Activated CD4-positive, alpha-beta T cell treated with anti-CD3 and anti-CD28 coated beads, Interleukin-2, amount 50 U/mL, for 48 hours (primary cell): ENCODE data around the gene ALG6.
A peak's percentile ranks its signal among the peaks of the same experiment; 100 is the strongest.

Source experiments
- DNase-seq, 2 experiments: peaks; one replicate each; pipeline ENCODE4 v3.0.0-alpha.2; 2020

ALG6 gene

DNA sequence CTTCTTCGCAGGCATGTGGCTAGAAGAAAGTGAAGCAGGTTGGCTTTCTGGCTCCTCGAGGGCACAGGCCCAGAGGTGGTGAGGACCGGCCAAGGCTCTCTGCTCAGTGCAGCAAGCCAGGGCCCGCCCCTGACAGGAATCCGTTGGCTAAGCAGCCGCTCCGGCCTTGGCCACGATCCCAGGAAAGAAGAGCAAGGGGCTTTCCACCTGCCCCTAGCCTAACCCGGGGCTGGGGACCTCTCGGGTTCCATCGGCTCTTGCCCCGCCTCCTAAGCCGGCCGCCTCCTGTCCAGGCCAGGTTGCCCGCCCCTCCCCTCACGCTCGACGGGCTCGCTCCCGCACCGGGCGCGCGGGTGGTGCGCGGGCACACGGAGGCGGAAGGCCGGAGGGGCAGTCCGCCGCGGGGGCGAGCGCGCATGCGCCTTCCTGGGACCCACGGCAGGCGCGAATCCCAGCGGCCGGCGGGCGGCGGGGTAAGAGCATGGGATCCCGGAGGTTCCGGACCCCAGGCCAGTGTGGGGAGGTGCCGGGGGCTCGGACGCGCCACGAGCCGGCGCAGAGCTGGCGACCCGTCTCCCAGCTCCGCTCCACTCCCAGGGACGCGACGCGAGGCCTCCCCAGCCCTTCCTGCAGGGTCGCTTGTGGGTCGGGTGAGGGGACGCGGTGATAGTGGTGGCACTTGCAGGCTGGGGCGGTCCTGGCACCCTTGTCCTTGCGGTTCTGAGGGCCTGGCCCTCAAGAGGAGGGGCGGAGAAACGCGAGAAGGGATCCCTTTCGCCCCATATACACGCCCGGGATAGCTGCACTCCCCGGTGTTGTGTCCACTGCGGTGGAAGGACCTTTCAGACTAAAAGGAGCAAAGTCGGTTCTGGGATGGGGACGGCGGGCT lies at the start of gene ALG6:
Gene ALG6, plus strand, starts transcription at position 413 of the 889 bp plus-strand sequence. CDS start 3,351 bp downstream, outside the sequence.
- peak; percentile 93 to 94 for DNase-seq

DNA sequence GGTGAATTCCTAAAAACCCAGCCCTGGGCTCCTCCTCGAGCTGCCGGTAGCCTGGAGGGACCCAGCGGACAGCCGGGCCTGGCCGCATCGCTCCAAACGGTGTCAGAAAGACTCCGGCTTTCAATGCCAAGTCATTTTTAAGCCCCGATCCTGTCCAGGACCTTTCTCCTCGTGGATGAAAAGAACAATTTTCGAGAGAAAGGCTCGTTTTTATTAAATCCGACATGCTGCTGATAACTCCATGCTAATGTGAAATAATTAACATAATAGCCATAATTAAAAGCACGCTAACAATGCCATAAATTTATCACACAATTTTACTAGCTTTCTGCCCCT lies 49.6 kb upstream of the ALG6 start:
- no peak for DNase-seq

DNA sequence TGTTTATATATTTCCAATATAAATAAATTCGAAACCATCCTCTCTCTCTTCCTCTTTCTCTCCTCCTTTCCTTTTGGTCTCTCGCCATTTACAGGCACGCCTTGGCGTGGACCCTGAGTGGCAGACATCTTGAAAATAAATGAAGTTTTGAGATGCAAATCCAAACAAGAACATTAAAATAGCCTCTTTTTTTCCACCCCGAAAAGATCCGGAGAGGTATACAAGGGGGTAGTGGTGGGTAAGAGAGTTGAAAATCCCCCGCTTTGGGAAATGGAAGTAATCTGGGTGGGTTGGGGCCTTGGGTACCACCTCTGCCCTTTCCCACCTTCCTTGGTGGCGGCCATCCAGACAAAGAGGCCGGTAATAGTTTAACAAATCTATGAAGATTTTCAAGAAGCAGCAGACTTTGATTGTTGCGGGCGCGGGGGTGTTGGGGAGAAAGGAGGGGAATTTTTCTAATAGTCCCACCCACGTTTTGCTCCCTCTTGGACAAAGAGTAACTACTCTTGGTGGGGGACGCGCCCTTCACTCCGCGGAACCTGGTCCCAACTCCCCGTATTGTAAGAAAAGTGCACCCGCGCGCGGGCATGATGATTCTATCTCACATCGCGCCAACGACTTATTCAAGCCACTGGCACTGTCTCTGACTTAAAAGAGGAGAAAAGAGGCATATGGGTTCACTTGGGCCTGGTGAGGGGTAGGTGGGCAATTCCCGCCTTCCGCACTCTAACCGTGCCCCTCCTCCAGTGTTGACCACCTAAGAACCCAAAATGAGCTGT lies 49.0 kb upstream of the ALG6 start:
- DNase-seq, result no peak

DNA sequence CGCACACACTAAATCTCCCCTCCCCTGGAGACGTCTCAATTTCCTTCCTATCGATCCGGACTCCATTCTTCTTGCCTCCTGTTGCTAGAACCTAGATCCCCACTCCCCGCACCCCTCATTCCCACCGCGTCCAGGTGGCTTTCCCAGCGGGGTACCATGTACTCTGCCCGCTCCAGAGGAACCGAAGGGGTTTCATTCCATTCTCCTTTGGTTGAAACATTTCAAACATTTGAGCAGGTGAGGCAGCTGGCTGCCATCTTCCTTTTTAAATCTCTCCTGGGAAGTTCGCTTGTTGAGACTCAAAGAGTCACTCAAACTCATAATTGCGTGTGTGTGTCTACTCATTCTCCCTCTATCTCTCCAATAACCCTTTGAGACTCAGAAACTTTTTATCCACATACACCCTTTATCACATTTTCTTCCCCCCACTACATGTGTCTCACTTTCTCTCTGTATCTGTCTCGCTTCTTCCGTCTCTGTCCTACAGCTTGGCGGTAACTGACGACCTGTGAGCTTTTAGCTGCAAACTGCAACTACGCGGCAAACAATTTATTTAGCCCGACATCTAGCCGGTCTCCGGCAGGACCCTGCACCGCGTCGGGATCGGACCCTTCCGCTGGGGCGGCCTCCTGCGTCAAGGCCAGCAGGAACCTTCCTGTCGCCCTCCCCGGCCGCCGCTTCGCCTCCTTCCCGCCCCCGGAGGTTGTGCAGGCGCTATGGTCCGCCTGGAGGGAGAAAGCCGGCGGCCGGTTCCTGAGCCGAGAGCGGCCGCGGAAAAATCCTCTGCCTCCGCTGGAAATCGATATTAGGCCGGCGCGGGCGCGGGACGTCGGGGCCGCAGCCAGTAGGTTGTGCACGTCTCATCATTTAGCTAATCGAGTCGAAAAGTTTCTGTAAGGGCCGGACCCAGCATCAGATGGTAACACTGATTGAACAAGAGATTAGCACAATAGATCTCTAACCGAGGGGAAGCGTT lies 48.1 kb upstream of the ALG6 start:
- no peak for DNase-seq

DNA sequence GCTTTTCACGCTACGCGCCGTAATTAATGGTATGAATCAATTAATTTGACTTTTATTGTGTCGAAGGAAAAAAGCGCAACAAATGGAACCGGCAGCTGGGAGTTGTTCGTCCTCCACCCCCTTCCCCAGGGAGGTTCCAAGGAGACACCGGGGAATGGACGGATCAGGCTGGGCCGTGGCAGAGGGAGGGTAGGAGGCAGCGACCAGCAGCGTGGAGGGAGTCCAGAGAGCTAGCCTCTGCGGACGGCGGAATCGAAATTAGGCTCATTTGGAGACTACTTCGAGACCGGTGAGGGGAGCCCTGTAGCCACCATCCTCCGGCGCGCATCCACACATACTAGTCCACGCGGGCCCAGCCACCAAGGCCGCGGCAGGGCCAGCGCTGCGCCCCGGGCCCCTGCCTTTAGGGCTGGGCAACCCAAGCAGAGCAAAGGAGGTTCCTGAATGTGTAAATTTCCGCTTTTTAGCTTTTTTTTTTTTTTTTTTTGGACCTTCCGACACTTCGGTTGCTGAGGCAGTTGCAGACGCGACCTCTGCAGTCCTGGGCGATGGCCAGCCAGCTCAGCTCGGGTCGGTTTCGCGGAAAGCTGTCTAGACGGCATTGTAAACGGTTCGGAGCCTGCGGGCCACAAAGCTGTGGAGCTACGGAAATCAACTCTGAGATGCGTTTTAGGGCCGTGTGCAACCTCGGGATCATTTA lies 47.3 kb upstream of the ALG6 start:
- DNase-seq, result no peak

DNA sequence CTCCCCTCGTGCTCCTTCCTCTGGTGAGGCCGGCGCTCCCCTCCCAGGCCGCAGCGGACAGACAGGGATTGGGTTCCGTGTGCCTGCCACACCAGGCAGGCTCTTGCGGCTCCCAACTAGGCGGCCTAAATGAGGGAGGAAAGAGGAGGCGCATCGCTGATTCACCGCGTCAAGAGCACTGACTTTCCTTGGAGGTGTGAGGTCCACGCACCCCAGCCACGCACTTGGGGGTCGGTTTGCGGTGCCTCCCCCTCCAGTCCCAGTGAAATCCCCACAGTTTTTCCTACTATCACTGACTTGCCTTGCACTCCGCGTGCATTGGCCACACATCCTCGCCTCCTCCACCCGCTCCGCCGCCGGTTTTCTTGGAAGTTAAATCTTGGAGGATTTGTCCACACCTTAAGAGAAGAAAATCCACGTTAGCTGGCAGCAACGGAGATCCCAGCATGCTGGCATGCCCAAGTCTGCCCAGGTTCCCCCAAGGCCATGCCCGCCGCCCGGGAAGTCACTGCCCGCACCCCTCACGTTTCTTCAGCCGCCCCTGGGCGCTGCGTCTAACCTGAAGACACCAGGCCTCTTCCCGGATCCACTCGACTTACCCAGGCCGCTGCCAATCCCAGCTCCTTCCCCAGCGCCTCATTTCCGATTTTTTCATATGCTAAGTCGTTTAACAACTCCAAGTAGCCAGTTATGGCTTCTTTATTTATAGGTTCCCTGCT lies 46.2 kb upstream of the ALG6 start:
- DNase-seq, result no peak

DNA sequence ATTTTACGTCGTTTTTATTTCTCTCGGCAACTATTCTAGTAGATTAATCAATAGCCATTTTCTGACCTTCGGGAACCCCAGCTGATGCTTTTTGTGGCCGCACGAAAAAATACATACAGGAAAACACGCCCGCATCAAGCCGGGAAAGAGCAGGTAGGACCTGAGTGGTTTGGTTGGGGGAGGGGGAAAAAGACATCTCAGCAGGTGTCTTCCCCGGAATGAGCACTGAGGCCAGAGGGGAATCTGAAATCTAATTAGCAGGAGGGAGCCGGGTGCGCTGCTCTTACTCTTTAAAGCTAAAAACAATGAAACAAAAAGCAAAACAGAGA lies 45.7 kb upstream of the ALG6 start:
- no peak for DNase-seq

DNA sequence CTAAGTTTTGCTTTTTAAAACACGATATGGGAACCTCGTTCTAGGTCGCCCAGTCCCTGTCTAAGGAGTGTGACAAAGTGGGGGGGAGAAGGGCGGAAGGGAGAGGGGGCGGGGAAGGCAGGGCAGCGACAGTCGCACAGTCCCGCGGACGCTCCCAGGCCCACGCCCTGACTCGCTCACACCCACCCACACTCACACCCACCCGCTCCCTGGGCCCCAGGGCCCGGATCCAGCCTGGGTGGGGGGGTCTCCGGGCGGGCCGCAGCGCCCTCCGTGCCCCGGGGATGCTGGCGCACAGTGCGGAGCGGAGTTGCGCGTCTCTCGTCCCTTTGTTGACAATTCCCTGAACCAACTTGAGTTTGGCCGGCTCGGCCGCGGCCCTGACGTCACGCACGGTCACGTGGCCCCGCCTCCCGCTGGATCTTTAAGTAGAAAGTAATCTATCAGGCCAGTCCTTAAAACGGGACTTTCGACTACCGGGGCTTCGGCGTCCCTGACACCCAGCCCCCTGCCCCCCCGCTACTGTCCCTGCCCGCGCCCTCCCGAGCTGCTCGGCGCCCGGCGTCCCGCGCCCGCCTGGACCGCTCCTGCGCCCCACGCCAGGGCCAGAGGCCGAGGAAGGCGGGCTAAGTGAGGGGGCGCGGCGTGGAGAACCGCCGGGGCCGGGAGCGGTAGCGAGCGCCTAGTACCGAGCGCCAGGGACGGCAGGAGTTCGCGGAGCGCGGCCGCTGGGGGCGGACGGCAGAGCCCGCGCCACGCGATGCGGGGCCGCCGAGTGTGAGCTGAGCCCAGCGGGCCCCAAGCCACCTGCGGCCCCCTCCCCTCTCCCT lies 45.1 kb upstream of the ALG6 start, which contains the start of gene FOXD3:
Gene FOXD3, plus strand, starts transcription at position 454 of the 830 bp plus-strand sequence. CDS start 492 bp downstream, outside the sequence.
- peak in 1 of 2 experiments; percentile 59 for DNase-seq

DNA sequence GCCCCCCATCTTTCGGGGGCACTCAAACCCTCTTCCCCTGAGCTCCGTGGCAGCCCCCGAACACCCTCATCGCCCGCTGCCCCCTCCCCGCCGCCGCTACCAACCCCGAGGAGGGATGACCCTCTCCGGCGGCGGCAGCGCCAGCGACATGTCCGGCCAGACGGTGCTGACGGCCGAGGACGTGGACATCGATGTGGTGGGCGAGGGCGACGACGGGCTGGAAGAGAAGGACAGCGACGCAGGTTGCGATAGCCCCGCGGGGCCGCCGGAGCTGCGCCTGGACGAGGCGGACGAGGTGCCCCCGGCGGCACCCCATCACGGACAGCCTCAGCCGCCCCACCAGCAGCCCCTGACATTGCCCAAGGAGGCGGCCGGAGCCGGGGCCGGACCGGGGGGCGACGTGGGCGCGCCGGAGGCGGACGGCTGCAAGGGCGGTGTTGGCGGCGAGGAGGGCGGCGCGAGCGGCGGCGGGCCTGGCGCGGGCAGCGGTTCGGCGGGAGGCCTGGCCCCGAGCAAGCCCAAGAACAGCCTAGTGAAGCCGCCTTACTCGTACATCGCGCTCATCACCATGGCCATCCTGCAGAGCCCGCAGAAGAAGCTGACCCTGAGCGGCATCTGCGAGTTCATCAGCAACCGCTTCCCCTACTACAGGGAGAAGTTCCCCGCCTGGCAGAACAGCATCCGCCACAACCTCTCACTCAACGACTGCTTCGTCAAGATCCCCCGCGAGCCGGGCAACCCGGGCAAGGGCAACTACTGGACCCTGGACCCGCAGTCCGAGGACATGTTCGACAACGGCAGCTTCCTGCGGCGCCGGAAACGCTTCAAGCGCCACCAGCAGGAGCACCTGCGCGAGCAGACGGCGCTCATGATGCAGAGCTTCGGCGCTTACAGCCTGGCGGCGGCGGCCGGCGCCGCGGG lies 44.2 kb upstream of the ALG6 start:
- DNase-seq, result peak in 1 of 2 experiments; percentile 47

DNA sequence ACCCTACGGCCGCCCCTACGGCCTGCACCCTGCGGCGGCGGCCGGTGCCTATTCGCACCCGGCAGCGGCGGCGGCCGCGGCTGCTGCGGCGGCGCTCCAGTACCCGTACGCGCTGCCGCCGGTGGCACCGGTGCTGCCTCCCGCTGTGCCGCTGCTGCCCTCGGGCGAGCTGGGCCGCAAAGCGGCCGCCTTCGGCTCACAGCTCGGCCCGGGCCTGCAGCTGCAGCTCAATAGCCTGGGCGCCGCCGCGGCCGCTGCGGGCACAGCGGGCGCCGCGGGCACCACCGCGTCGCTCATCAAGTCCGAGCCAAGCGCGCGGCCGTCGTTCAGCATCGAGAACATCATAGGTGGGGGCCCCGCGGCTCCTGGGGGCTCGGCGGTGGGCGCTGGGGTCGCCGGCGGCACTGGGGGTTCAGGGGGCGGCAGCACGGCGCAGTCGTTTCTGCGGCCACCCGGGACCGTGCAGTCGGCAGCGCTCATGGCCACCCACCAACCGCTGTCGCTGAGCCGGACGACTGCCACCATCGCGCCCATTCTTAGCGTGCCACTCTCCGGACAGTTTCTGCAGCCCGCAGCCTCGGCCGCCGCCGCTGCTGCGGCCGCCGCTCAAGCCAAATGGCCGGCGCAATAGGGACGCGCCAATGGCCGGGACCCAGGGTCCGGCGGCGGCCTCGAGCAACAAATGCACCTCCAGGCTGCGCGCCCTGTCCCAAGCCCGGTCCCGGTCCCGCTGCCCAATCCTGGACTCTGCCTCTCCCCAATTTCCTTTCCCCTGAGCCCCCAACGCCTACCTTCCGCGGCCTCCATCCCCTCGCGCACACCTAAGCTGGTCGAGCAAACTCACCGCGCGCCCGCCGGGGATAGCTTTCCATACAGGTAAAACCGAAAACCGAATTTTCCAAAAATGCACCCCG lies 43.3 kb upstream of the ALG6 start:
- no peak for DNase-seq

DNA sequence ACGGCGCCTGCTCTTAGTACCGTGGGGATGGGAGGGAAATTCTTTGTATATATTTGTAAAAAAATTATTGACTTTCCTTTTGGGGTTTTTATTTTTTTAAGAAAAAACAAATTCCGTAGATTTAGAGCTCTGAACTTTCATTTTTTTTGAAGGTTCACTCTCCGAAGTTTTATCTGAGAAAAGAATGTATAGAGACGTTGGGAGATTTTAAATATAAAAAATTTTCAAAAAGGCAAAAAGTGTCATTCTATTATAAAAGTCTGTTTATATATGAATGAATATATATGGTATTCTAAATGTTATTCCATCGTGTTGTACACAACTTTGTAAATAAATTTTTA lies 42.7 kb upstream of the ALG6 start:
- no peak for DNase-seq

DNA sequence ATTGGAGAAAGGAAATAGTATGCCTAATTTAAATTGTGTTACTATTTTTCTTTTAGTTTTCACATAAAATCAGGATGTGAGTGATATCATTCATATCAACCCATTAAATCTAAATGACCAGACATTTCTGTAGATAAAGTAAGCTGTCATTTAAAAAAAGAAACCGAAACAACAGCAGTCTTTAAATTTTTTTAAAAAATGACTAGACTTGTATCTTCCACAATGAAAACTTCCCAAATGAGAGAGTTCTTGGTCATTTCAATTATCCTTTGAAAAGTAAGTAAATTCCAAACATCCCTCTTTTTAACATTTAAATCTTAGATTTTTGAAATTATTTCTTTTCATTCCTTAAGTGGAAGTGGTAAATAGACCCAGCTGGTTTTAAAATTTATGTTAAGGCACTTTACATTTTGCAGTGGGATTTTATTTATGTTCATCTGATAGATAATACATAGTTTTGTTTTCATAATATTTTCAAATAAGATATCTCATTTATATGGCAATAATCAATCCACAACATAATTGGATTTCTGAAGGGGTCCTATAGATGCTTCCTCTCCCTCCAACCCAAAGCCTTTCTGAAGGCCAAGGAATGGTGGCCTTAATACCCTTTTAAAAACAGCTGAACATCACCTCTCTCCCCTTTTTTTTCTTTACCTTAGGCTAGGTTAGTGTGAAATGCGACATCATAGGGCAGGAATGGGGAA lies 42.0 kb upstream of the ALG6 start:
- DNase-seq, result no peak

DNA sequence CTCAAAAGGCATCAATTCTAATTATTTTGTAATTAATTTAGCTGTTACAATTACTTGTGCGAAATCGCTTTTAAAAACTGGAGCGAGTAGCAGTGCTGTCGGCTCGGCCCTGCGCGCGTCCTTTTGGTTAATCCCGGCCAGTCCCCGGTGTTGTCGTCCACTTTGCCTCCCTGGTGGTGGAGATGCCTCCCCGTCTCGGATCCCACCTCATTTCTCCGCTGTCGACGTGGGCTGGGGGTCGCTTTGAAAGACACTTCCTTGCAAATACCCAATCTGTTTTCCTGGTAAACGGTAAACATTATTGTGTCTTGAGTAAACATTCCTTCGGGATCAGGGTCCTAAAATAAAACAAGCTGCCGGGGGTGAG lies 41.3 kb upstream of the ALG6 start:
- DNase-seq, result no peak

DNA sequence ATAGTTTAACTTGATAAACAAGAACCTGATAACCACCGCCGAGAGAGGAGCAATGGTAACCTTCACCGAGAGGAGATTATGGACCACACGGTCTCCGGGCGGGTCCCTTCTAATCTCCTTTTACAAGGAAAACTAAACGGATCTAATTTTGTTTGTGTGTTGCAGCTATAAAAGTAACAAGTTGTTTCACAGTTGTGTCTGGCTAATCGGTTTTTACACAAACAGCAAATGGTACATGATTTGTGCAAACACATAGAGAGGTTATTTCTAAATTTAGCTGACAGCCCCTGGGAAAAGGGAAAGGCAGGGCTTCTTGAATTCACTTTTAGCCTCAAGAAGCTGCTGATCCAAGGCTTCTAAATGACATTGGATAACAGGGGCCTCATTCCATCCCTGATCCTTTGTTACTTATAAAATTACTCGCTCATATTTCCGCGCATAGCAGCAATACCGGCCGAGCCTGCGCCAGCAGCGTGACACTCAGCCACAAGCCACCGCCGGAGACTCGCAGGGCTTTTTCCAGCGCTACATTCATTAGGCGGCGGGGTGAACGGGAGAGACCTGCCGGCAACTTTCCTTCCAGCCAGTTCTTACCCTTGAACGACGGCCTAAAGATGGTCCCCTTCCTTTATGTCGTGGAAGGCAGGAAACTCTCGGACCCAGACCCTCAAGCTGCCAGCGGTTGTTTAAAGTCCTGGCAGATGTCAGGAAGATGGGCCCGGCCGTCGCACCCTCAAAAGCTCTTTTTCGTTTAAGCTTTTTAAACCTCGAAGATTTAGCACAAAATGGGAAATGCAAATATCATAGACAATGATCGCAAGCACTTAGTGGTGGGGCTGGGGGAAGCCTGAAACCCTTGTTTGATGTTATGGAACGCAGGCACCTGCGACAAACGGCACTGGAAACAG lies 40.7 kb upstream of the ALG6 start:
- DNase-seq, result no peak

DNA sequence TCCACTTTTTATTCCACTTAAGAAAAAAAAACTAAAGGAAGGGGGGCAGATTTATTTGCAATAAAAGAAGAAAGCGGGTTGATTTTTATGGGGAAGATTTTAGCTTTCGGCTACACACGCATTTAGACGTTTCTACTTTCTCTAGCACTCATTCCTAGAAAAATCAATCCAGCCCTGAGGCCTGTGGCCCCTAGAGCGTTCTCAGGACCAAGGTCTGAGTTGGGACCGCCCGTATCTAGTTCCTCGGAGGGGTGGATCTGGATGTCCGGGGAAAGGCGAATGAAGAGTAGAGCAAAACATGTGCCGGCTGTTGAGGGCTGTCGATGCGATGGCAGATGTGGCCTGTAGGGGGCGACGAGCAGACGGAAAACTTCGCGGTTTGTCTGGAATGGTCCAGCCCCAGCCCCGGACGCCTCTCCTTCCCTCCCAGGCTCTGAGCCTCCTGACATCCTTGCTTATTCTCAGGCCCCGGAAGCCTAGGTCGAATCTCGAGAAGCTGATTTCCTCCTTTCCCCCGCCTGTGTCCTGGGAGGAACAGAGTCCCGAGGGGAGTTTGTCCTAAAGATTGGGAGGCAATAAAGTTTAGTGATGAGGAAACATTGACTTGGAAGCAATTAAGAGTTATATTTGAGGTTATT lies 39.9 kb upstream of the ALG6 start:
- DNase-seq, result peak; percentile 69 to 74

DNA sequence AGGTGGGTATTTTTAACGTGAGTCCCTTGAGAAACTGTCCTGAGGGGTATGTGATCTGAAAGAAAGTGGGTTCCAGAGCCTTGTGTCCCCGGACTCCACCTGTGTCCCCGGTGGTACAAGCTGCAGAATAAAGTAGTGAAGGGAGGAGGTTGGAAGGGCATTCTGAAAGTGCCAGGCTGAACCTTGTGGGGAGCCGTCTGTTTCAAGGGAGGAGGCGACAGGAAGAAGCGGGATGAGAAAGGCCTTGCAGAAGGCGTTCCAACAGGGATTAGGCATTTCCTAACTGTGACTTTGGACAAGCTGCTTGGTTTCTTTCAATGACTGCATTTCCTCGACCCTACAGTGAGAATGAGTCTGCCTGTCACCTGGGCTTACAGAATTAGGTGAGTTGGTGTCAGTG lies 39.3 kb upstream of the ALG6 start:
- no peak for DNase-seq
